Effector memory CD4-positive, alpha-beta T cell (primary cell): ENCODE data around the gene FBLN5.
"Not testable (repeated sequence)": the region's sequence is repeated elsewhere in the genome, so short reads cannot be mapped to it uniquely, and the experiment has no call there.

Source experiments
- DNase-seq, 3 donors: peaks; one replicate each; pipeline ENCODE4 v3.0.0-alpha.2; 2020
- H3K27ac ChIP-seq: 2 replicates; pipeline ENCODE4 v1.7.0; 2013; ENCODE audit warnings: mild to moderate bottlenecking, low read length, moderate library complexity; ENCODE audit not compliant: insufficient read depth, poor library complexity, severe bottlenecking
- H3K27me3 ChIP-seq: replicated peaks from 2 replicates; pipeline ENCODE4 v1.7.0; 2013; ENCODE audit warnings: mild to moderate bottlenecking, low read length; ENCODE audit not compliant: insufficient read depth, control insufficient read depth, poor library complexity, severe bottlenecking
- H3K36me3 ChIP-seq: 2 replicates; pipeline ENCODE4 v1.7.0; 2013; ENCODE audit warnings: mild to moderate bottlenecking, low read length, moderate library complexity; ENCODE audit not compliant: control insufficient read depth, insufficient read depth
- H3K4me1 ChIP-seq: 2 replicates; pipeline ENCODE4 v1.7.0; 2013; ENCODE audit warnings: low read length, mild to moderate bottlenecking; ENCODE audit not compliant: control insufficient read depth, insufficient read depth, poor library complexity, severe bottlenecking
- H3K4me3 ChIP-seq: 2 replicates; pipeline ENCODE4 v1.7.0; 2013; ENCODE audit warnings: low read length, low read depth, mild to moderate bottlenecking; ENCODE audit not compliant: insufficient read depth, poor library complexity, severe bottlenecking
- H3K9me3 ChIP-seq: 2 replicates; pipeline ENCODE4 v1.7.0; 2013; ENCODE audit warnings: mild to moderate bottlenecking, low read length, moderate library complexity; ENCODE audit not compliant: control insufficient read depth

Gene FBLN5

DNA sequence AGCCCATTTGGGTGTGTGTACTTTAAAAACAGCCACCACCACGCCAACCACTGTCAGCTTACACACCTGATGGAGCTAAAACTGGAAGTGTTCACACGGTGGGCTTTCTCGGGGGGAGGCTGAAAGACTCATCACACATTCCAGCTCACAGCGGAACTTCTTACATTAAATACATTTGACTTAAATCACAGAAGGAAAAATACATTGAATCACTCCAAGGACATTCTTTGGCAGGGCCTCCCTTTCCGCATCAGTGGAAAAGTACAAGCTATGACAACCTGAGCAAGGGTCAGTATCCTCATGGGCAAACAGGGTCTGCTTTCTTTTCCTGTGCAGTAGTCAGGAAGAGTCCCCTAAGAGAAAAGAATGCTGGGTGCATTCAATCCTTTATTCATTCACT is 49.1 kb downstream of the FBLN5 start:
- Histone ChIP-seq H3K36me3 (no peaks in the 10 kb centered on the region), H3K4me1 (no peaks in the 10 kb centered on the region), H3K27ac (no peak overlapping the region), H3K9me3 (no peaks in the 10 kb centered on the region), H3K27me3 (no peaks in the 10 kb centered on the region), H3K4me3 (no peak overlapping the region)
- DNase-seq = no peak

DNA sequence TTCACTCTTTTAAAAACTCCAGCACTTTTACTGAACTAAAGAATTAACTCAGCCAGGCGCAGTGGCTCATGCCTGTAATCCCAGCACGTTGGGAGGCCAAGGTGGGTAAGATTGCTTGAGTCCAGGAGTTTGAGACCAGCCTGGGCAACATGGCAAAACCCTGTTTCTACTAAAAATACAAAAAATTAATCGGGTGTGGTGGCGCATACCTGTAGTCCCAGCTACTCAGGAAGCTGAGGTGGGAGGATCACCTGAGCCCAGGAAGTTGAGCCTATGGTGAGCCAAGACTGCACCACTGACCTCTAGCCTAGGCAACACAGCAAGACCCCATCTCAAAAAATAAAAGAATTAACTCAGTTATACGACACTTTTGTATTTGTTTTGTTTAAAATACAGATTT is 49.8 kb downstream of the FBLN5 start:
- H3K27me3 ChIP-seq, H3K4me3 ChIP-seq, H3K27ac ChIP-seq, H3K4me1 ChIP-seq, DNase-seq, H3K36me3 ChIP-seq, H3K9me3 ChIP-seq: not testable (repeated sequence)

- no peak overlapping the region for H3K27ac ChIP-seq
- H3K4me3 ChIP-seq = no peak overlapping the region
- H3K27me3 ChIP-seq = no peaks in the 10 kb centered on the region
- no peaks in the 10 kb centered on the region for H3K4me1 ChIP-seq
- H3K36me3 ChIP-seq = no peaks in the 10 kb centered on the region
- DNase-seq = no peak
- H3K9me3 ChIP-seq = no peaks in the 10 kb centered on the region
Measured at GRCh38 chr14:91897106-91897701, 50.3 kb downstream of the FBLN5 start.

- Histone ChIP-seq H3K27ac (no peak overlapping the region), H3K36me3 (no peaks in the 10 kb centered on the region), H3K27me3 (no peaks in the 10 kb centered on the region), H3K9me3 (no peaks in the 10 kb centered on the region), H3K4me1 (no peaks in the 10 kb centered on the region), H3K4me3 (no peak overlapping the region)
- DNase-seq = no peak
Measured at GRCh38 chr14:91896419-91896818, 51.1 kb downstream of the FBLN5 start.

GRCh38 chr14:91893669-91894068 is 53.8 kb downstream of the FBLN5 start:
- Histone ChIP-seq H3K27me3 (no peaks in the 10 kb centered on the region), H3K9me3 (no peaks in the 10 kb centered on the region), H3K4me3 (no peak overlapping the region), H3K4me1 (peaks cover 20% of the 10 kb centered on the region), H3K27ac (no peak overlapping the region), H3K36me3 (no peaks in the 10 kb centered on the region)
- DNase-seq = no peak

- Histone ChIP-seq H3K27ac (no peak overlapping the region), H3K27me3 (no peaks in the 10 kb centered on the region), H3K9me3 (no peaks in the 10 kb centered on the region), H3K4me1 (peaks cover 20% of the 10 kb centered on the region), H3K4me3 (no peak overlapping the region), H3K36me3 (no peaks in the 10 kb centered on the region)
- no peak for DNase-seq
Measured at GRCh38 chr14:91893007-91893406, 54.5 kb downstream of the FBLN5 start.

DNA sequence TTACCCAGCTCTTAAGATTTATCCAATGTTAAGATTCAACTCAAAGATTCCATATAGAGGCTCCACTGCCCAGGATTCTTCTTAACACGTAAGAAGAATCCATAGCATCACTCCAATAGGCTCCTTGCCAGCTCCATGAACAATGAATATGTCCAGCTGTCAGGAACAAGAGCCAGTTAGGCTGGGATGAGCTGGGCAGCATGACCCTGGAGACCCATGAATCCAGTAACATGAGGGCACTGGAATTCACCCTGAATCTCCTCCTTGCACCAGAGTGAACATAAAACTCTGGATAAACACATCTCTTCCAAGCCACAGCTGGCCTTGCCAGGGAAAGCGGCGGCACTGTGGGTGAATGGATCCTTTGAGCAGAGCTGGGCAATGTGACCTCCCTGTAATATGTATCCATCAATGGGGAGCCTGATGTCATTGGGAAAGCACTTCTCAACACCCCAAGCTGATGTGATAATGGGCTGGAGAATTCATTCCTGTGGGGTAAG is 55.7 kb downstream of the FBLN5 start:
- Histone ChIP-seq H3K9me3 (no peaks in the 10 kb centered on the region), H3K4me3 (no peak overlapping the region), H3K4me1 (peaks cover 20% of the 10 kb centered on the region), H3K36me3 (no peaks in the 10 kb centered on the region), H3K27ac (no peak overlapping the region), H3K27me3 (no peaks in the 10 kb centered on the region)
- no peak for DNase-seq

- Histone ChIP-seq H3K27ac (no peak overlapping the region), H3K4me3 (no peak overlapping the region), H3K9me3 (no peaks in the 10 kb centered on the region), H3K4me1 (peaks cover 20% of the 10 kb centered on the region), H3K36me3 (no peaks in the 10 kb centered on the region), H3K27me3 (no peaks in the 10 kb centered on the region)
- no peak for DNase-seq
Measured at GRCh38 chr14:91891101-91891500, 56.4 kb downstream of the FBLN5 start.

DNA sequence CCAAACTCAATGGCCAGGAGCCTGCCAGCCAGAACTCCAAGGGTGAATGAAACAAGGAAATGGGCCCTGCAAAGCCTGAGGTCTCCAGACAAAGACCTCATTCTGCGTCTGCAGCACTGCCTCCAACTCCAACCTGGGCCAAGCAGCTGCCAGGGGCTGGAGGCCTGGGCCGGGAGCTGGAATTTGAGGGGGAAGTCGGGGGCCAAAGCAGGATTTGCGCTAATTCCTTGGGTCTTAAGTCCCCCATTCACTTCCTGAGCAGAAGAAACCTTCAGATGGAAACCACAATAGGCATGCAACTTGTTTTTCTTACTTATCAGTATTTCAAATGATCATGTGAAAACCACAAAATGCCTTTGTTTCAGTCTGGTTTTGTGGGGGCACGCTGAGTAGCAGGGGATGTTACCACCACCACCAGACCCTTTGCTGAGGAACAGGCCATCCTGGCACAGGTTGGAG is 57.2 kb downstream of the FBLN5 start:
- peaks cover 20% of the 10 kb centered on the region for H3K4me1 ChIP-seq
- peak overlapping the region; percentile 20 for H3K27ac ChIP-seq
- no peak for DNase-seq
- H3K36me3 ChIP-seq = no peaks in the 10 kb centered on the region
- H3K4me3 ChIP-seq = no peak overlapping the region
- H3K9me3 ChIP-seq = no peaks in the 10 kb centered on the region
- H3K27me3 ChIP-seq = no peaks in the 10 kb centered on the region

DNA sequence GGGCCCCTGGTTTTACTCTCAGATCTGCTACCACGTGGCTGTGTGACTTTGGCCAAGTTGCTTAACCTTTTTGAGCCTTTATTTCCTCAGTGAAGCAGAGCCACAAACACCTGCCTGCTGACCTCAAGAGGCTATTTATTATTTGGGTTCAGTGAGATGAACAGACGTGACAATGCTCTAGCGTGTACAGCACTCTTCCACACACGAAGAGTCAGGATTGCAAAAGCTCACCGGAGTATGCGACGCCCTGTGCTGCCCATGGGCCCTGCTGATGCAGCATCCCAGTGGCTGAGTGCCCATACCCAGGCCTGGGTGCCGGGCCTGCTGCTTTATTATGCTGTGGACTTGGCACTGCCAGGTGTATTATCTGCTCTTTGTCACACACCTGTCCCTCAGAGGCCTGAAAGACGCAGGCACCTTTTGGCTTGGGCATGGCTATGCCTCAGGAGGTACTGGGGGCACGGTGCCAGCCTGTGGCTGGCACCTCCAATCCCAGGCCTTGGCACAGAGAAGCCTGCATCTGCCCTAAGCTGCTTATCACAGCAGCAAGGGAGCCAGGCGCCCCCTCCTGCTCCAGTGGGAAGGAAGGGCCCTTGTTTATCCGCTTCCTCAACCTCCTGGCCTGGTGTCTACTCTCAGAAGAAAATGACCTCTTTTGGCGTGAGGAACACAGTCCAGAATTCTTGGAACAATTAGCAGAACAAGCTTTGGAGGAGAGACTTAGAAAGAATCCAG is 57.9 kb downstream of the FBLN5 start:
- H3K4me3 ChIP-seq = no peak overlapping the region
- no peaks in the 10 kb centered on the region for H3K9me3 ChIP-seq
- H3K27me3 ChIP-seq = no peaks in the 10 kb centered on the region
- peaks cover 20% of the 10 kb centered on the region for H3K4me1 ChIP-seq
- no peak for DNase-seq
- peak overlapping the region; percentile 20 for H3K27ac ChIP-seq
- H3K36me3 ChIP-seq = no peaks in the 10 kb centered on the region
